Caco-2 (cell line): Measurements from ENCODE around the gene NEUROG1. TPM values are rescaled to one million over a fixed set of nuclear protein-coding genes. Genes with fewer than 3 reads are reported as not detected.

Source experiments
- BruUV-seq: library from RNA; stranded (reverse); fragments of 400-500 nt; replicated peaks from 2 replicates; lab custom pipeline; 2021; lab: Mats Ljungman, UMichigan
- CTCF ChIA-PET: fragments of 300-600 bp; sonication (Branson Sonifier 250); formaldehyde crosslinking; loops from one replicate; lab custom pipeline; 2022; ENCODE audit warnings: antibody characterized with exemption; lab: Charles Lee
- POLR2A ChIA-PET: fragments of 300-600 bp; sonication (Branson Sonifier 250); formaldehyde crosslinking; loops from one replicate; lab custom pipeline; 2022; ENCODE audit warnings: antibody characterized with exemption; lab: Charles Lee
- DNase-seq, 2 experiments: peaks; one replicate each; pipeline versions ENCODE4 v3.0.0 to v3.0.0-alpha.2; 2020 to 2022
- H3K27me3 ChIP-seq: replicated peaks from 2 replicates; pipeline ENCODE4 v1.6.0; 2011; ENCODE audit warnings: low read length; ENCODE audit not compliant: control insufficient read depth, insufficient read depth
- H3K36me3 ChIP-seq: 2 replicates; pipeline ENCODE4 v1.5.1; 2011; ENCODE audit warnings: low read length; ENCODE audit not compliant: control insufficient read depth, insufficient read depth
- H3K4me1 ChIP-seq: fragments of 250-450 bp; sonication (Bioruptor Pico); 2 replicates; pipeline ENCODE4 v1.5.1; 2020; ENCODE audit warnings: mild to moderate bottlenecking
- H3K4me3 ChIP-seq: 2 replicates; pipeline ENCODE4 v1.5.1; 2011; ENCODE audit warnings: low read depth, mild to moderate bottlenecking, control low read depth, low read length
- H3K9me3 ChIP-seq: fragments of 250-450 bp; sonication (Bioruptor Pico); 2 replicates; pipeline ENCODE4 v1.5.1; 2020; ENCODE audit warnings: mild to moderate bottlenecking, moderate library complexity
- H3K27ac Mint-ChIP-seq: one replicate; pipeline ENCODE4 v1.8.0; 2022; ENCODE audit warnings: mixed read lengths; ENCODE audit not compliant: unreplicated experiment
- H3K27me3 Mint-ChIP-seq: one replicate; pipeline ENCODE4 v1.8.0; 2022; ENCODE audit warnings: mixed read lengths; ENCODE audit not compliant: insufficient read depth, unreplicated experiment
- H3K36me3 Mint-ChIP-seq: one replicate; pipeline ENCODE4 v1.8.0; 2022; ENCODE audit warnings: mild to moderate bottlenecking, mixed read lengths; ENCODE audit not compliant: insufficient read depth, unreplicated experiment
- H3K4me1 Mint-ChIP-seq: one replicate; pipeline ENCODE4 v1.8.0; 2022; ENCODE audit warnings: low read depth, mixed read lengths; ENCODE audit not compliant: unreplicated experiment
- H3K4me3 Mint-ChIP-seq: one replicate; pipeline ENCODE4 v1.8.0; 2022; ENCODE audit warnings: mild to moderate bottlenecking, moderate library complexity, mixed read lengths; ENCODE audit not compliant: unreplicated experiment
- H3K9me3 Mint-ChIP-seq: one replicate; pipeline ENCODE4 v1.8.0; 2022; ENCODE audit warnings: mixed read lengths; ENCODE audit not compliant: unreplicated experiment
- CTCF ChIP-seq, 2 experiments: fragments of 200-600 bp in 1 of 2; IDR thresholded peaks; 1 replicate in 1 of 2; 2 replicates in 1 of 2; pipeline versions ENCODE4 v1.5.1 to v1.8.0; 2011 to 2022; ENCODE audit warnings: antibody characterized with exemption in 1 of 2, control low read depth in 1 of 2, inconsistent platforms in 1 of 2, low read depth in 1 of 2, low read length in 1 of 2, mild to moderate bottlenecking in 1 of 2, moderate library complexity in 1 of 2; ENCODE audit not compliant: insufficient read depth in 1 of 2, severe bottlenecking in 1 of 2, unreplicated experiment in 1 of 2
- intact Hi-C: fragments of 100-400 bp; cut with micrococcal nuclease; formaldehyde crosslinking; loops from one replicate; pipeline ENCODE4 v1.10.0; 2022; ENCODE audit not compliant: unreplicated experiment
- total RNA-seq: library from RNA; stranded (reverse); gene quantifications from 2 replicates; pipeline ENCODE4 v1.2.3, GENCODE V29; 2022

NEUROG1 gene
- total RNA-seq, 1 experiment from 2014 or later, result not detected

DNA sequence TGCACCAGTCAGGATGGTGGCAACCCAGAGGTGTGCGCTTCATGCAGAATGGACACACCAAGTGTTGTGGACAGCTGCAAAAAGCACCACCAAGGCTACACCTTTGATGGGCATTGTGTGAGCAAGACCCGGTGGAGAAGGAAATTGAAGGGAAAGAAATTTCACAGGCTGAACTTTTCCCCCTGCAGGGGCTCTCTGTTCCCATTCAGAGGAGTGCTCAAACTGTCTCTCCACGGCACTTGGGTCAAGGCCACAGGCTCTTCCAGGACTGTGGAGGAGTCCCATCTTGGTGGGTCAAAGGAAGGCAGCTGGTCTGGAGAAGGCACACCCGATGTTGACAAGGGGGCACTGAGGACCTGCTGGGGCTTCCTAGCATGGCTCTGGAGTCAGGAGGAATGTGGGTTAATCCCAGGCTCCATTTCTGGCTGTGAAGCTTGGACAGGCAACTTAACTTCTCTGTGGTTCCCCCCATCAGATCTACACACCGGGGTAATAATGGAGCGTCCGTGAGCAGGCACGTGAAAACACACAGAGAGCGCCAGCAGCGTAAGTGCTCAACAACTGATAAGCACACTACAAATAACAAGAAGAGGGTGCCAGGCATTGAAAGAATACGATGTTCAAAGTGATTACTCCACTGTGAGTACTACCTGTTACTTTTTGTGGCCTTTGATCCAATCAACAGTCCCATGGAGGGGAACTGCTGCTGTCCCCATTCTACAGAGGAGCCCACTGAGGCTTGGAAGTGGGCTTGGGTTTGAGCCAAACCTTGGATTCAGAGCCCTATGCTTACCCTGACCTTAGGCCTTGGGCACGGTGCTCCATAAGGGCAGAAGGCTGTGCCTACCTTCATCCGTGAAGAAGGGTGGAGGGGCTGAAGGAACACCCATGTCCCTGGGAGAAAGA, 49.4 kb downstream of the NEUROG1 start:
- intact Hi-C loops, result no loop called here
- POLR2A ChIA-PET, result no interaction called here
- Histone ChIP-seq H3K4me3 (no peak overlapping the region), H3K4me1 (peaks cover 32% of the 10 kb centered on the region), H3K9me3 (no peaks in the 10 kb centered on the region), H3K27me3 (no peaks in the 10 kb centered on the region), H3K36me3 (no peaks in the 10 kb centered on the region)
- H3K27me3 Mint-ChIP-seq, result no peaks in the 10 kb centered on the region
- no peak overlapping the region for H3K4me3 Mint-ChIP-seq
- peaks cover 26% of the 10 kb centered on the region for H3K4me1 Mint-ChIP-seq
- no TSS peak for BruUV-seq
- no peaks in the 10 kb centered on the region for H3K9me3 Mint-ChIP-seq
- CTCF ChIA-PET, result interaction anchor here (1.9 to 2.9 kb wide), 3 partner anchors 20 to 80 kb away, joined by 5 to 18 read pairs (median 17); no protein-coding TSS in a partner anchor
- H3K36me3 Mint-ChIP-seq, result no peaks in the 10 kb centered on the region
- no peak for TF ChIP-seq CTCF (IDR thresholded peaks at IDR 0.05; ENCODE audit: insufficient read depth in 1 of 2, low read depth in 1 of 2, low read length in 1 of 2, severe bottlenecking in 1 of 2, unreplicated experiment in 1 of 2)
- DNase-seq, result no peak
- no peak overlapping the region for H3K27ac Mint-ChIP-seq

GRCh38 chr5:135484674-135485086, 51.1 kb downstream of the NEUROG1 start:
- Mint-ChIP-seq H3K9me3 (no peaks in the 10 kb centered on the region), H3K4me1 (peaks cover 21% of the 10 kb centered on the region), H3K36me3 (no peaks in the 10 kb centered on the region), H3K4me3 (no peak overlapping the region), H3K27ac (no peak overlapping the region), H3K27me3 (no peaks in the 10 kb centered on the region)
- no TSS peak for BruUV-seq
- H3K27me3 ChIP-seq, result no peaks in the 10 kb centered on the region
- peaks cover 15% of the 10 kb centered on the region for H3K4me1 ChIP-seq
- H3K4me3 ChIP-seq, result no peak overlapping the region
- H3K36me3 ChIP-seq, result no peaks in the 10 kb centered on the region
- no peaks in the 10 kb centered on the region for H3K9me3 ChIP-seq
- POLR2A ChIA-PET, result no interaction called here
- TF ChIP-seq CTCF (IDR thresholded peaks at IDR 0.05; ENCODE audit: insufficient read depth in 1 of 2, low read depth in 1 of 2, low read length in 1 of 2, severe bottlenecking in 1 of 2, unreplicated experiment in 1 of 2), result no peak
- CTCF ChIA-PET, result interaction anchor here (0.9 kb wide), 1 partner anchor 18 kb away, joined by 3 read pairs; no protein-coding TSS in a partner anchor
- intact Hi-C loops, result no loop called here
- no peak for DNase-seq

Other genes with a start within 250 kb of the NEUROG1 start
- 236 and 269 TPM in 2 replicates for gene MACROH2A1, start 136.7 kb downstream of the NEUROG1 start, total RNA-seq
- gene DCANP1, start 88.6 kb downstream of the NEUROG1 start, total RNA-seq, result not detected in 2 replicates
- not detected in 2 replicates for gene TIFAB, start 83.6 kb downstream of the NEUROG1 start, total RNA-seq
- not detected in 2 replicates for gene CXCL14, start 43.0 kb upstream of the NEUROG1 start, total RNA-seq